ENCODE measurements around the gene MMP20.

Gene MMP20

GRCh38 chr11:102592634-102593581, 32.2 kb downstream of the MMP20 start:
- peak; percentile 60 for DNase-seq (ENCODE audit: low spot score)

DNA sequence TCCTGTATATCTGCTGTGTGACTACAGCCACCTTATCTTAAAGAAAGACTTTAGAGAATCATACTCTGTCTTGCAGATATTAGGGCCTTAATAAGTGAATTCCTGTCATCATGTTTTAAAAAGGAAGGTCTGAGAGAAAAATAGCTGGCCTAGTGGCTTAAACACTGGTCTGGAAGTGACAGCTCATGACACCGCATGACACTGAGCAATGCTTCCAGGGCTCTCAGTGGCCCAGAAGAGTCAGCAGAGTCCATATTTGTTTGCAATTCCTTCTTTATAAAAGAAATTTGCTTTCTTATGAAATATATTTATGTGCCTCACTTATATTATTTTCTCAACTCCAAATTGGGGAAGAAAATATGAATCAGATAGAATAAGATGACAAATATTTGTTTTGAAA, 33.0 kb downstream of the MMP20 start:
- no peak for DNase-seq (ENCODE audit: low spot score)

DNA sequence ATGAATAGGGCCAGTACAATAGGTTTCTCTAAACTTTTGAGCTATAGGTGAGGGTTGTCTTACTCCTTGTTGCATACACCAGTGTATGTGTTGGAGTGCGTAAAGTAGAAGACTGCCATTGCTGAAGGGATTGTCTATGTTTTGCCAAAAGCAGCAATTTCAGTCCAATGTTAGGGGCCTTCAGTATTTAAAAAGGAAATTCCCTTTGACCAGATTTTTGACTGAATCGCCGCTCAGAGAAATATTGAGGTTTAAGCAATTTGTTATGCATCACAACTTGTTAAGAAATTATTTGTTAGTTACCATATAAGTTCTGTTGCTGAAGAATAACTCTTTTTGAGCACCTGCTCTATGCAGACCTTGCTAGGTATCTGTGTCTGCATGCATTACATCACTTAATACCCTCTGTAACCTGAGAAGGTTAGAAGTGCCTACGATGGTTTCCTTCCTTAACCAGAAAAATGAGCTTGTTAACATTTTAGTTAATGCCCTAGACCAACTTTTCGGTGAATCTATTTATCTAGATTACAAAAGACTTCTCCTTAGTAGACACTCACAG, 33.9 kb downstream of the MMP20 start:
- no peak for DNase-seq (ENCODE audit: low spot score)

GRCh38 chr11:102590276-102591049, 34.7 kb downstream of the MMP20 start:
- DNase-seq (ENCODE audit: low spot score) = no peak

GRCh38 chr11:102589047-102589459, 36.1 kb downstream of the MMP20 start:
- DNase-seq (ENCODE audit: low spot score) = no peak

DNA sequence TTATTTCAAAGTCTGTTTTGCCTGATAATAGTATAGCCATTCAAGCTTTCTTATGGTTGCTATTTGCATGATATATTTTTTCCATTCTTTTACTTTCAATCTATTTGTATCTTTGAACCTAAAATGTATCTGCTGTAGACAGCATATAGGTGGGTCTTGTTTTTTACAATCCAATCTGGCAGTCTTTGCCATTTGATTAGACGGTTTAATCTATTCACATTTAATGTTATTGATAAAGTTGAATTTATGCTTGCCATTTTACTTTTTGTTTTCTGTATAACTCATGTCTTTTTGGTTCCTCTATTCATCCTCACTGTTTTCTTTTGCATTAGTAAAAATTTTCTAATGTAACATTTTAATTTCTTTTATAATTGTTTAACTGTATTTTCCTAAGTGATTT, 37.4 kb downstream of the MMP20 start:
- no peak for DNase-seq (ENCODE audit: low spot score)

GRCh38 chr11:102583141-102583873, 41.8 kb downstream of the MMP20 start:
- no peak for DNase-seq (ENCODE audit: low spot score)

DNA sequence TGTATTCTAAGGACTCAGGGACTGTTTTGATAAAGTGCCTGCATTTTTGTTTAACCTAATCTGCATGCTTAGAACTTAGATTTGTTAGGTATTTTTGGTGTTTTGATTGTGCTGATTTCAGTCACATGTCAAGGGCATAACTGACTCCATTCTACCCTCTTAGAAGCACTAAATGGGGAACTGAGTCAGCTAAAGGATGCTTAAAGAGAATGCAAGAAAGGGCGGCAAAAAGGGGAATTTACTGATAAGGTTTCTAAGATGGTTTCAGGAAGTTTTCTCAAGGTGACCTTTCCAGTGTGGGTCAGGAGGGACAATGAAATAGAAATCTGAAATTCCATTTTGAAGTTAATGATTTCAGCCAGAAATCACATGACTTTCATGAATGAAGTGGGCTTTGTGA, 43.0 kb downstream of the MMP20 start:
- DNase-seq (ENCODE audit: low spot score) = no peak

GRCh38 chr11:102581066-102581465, 44.1 kb downstream of the MMP20 start:
- DNase-seq (ENCODE audit: low spot score) = no peak

GRCh38 chr11:102580185-102580951, 44.8 kb downstream of the MMP20 start:
- no peak for DNase-seq (ENCODE audit: low spot score)

GRCh38 chr11:102577723-102578122, 47.4 kb downstream of the MMP20 start:
- DNase-seq (ENCODE audit: low spot score) = no peak

- DNase-seq (ENCODE audit: low spot score) = no peak
These were observed 48.0 kb downstream of the MMP20 start for GRCh38 chr11:102577182-102577581.

GRCh38 chr11:102576350-102576749, 48.8 kb downstream of the MMP20 start:
- no peak for DNase-seq (ENCODE audit: low spot score)

- DNase-seq (ENCODE audit: low spot score) = no peak
These were observed 50.1 kb downstream of the MMP20 start for GRCh38 chr11:102575012-102575411.

- peak; percentile 69 for DNase-seq (ENCODE audit: low spot score)
These were observed 51.3 kb downstream of the MMP20 start for GRCh38 chr11:102573851-102574250.

GRCh38 chr11:102572554-102573220, 52.4 kb downstream of the MMP20 start:
- no peak for DNase-seq (ENCODE audit: low spot score)

DNA sequence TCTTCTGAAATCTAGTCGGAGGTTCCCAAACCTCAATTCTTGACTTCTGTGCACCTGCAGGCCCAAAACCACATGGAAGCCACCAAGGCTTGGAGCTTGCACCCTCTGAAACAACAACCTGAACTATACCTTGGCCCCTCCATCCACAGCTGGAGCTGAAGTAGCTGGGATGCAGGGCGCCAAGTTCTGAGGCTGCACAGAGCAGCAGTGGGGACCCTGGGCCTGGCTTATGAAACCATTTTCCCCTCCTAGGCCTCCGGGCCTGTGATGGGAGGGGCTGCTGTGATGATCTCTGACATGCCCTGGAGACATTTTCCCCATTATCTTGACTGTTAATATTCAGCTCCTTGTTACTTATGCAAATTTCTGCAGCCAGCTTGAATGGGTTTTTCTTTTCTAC, 56.3 kb downstream of the MMP20 start:
- DNase-seq (ENCODE audit: low spot score) = no peak

- DNase-seq (ENCODE audit: low spot score) = no peak
These were observed 59.0 kb downstream of the MMP20 start for GRCh38 chr11:102566112-102566511.

DNA sequence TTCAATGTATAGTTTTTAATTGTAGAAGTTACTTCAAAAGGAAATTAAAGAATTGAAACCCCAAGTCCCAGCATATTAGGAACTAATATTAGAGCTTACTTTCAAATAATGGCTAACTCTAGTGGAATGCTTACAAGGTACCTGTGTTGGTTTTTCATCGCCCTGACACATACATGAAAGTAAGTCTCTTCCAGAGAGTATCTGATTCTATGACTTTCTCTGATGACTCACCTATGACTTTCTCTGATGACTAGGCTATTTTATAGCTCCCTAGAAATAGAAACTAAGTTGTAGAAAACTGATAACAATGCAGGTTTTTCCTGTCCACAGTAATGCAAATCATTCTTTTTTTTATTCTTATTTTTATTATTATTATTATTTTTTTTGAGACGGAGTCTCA, 61.0 kb downstream of the MMP20 start:
- peak; percentile 84 for DNase-seq (ENCODE audit: low spot score)

GRCh38 chr11:102561636-102562035, 63.5 kb downstream of the MMP20 start:
- DNase-seq (ENCODE audit: low spot score) = no peak

DNA sequence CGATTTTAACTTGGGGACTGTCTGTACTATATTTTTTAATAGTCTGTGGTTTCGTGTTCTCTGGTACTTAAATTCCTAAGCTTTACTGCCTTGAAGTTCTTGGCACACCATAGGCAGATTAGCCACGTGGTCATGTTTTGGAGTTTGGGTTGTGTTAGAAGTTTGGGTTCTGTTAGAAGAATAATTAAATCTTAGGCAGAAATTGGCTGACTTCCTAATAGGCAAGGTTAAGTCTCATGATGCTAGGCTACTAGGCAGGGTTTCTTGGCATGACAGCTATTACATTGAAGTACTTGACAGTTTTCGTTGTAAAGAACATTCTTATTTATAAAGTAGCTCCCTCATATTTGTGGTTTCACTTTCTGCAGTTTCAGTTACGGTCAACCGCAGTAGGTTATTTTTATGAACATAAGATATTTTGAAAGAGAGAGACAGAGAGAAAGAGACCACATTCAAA, 64.5 kb downstream of the MMP20 start:
- peak; percentile 38 for DNase-seq (ENCODE audit: low spot score)
